ENCODE results near the gene AGTR1. TPM values are rescaled to one million over a fixed set of nuclear protein-coding genes. Genes with fewer than 3 reads are reported as not detected.

The AGTR1 gene
- total and polyA plus RNA-seq, 2 of the 13 experiments (the other 11 are each of a cell fraction or from before 2014, with no cell fraction given), result 0.64 to 1.5 TPM

- TF ChIP-seq HOMEZ (CRISPR knock-in tag; IDR thresholded peaks at IDR 0.05; ENCODE audit: low read depth) (peak; percentile 62; the same call in 1 of the 2 replicates), SRSF9 (IDR thresholded peaks at IDR 0.05; ENCODE audit: borderline replicate concordance, insufficient read depth, low read depth, low read length, poor library complexity, severe bottlenecking) (no peak), HINFP (CRISPR knock-in tag; IDR thresholded peaks at IDR 0.05; ENCODE audit: low read depth) (no peak), NFKB2 (CRISPR knock-in tag; IDR thresholded peaks at IDR 0.05; ENCODE audit: borderline replicate concordance) (no peak), SOX13 (IDR thresholded peaks at IDR 0.05) (no peak), SOX13 (CRISPR knock-in tag; conservative IDR thresholded peaks at IDR 0.05 in 1 of 2, IDR thresholded peaks at IDR 0.05 in 1 of 2) (no peak), ZZZ3 (CRISPR knock-in tag; IDR thresholded peaks at IDR 0.05; ENCODE audit: borderline replicate concordance) (no peak), FOSL2 (CRISPR knock-in tag; IDR thresholded peaks at IDR 0.05) (peak; percentile 68), ZNF501 (CRISPR knock-in tag; IDR thresholded peaks at IDR 0.05) (no peak), KIAA2018 (CRISPR knock-in tag; IDR thresholded peaks at IDR 0.05; ENCODE audit: borderline replicate concordance) (no peak)
Measured at GRCh38 chr3:148723631-148724030, 25.9 kb downstream of the AGTR1 start (continued).
